GM19043 (cell line): ENCODE results near the gene CNTN2.

ENCODE experiments used
- ATAC-seq: cut with Tn5 transposase; IDR thresholded peaks from one replicate; pipeline ENCODE4 v1.9.1; 2021; ENCODE audit warnings: low read depth; ENCODE audit not compliant: unreplicated experiment

Gene CNTN2, protein sequence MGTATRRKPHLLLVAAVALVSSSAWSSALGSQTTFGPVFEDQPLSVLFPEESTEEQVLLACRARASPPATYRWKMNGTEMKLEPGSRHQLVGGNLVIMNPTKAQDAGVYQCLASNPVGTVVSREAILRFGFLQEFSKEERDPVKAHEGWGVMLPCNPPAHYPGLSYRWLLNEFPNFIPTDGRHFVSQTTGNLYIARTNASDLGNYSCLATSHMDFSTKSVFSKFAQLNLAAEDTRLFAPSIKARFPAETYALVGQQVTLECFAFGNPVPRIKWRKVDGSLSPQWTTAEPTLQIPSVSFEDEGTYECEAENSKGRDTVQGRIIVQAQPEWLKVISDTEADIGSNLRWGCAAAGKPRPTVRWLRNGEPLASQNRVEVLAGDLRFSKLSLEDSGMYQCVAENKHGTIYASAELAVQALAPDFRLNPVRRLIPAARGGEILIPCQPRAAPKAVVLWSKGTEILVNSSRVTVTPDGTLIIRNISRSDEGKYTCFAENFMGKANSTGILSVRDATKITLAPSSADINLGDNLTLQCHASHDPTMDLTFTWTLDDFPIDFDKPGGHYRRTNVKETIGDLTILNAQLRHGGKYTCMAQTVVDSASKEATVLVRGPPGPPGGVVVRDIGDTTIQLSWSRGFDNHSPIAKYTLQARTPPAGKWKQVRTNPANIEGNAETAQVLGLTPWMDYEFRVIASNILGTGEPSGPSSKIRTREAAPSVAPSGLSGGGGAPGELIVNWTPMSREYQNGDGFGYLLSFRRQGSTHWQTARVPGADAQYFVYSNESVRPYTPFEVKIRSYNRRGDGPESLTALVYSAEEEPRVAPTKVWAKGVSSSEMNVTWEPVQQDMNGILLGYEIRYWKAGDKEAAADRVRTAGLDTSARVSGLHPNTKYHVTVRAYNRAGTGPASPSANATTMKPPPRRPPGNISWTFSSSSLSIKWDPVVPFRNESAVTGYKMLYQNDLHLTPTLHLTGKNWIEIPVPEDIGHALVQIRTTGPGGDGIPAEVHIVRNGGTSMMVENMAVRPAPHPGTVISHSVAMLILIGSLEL

DNA sequence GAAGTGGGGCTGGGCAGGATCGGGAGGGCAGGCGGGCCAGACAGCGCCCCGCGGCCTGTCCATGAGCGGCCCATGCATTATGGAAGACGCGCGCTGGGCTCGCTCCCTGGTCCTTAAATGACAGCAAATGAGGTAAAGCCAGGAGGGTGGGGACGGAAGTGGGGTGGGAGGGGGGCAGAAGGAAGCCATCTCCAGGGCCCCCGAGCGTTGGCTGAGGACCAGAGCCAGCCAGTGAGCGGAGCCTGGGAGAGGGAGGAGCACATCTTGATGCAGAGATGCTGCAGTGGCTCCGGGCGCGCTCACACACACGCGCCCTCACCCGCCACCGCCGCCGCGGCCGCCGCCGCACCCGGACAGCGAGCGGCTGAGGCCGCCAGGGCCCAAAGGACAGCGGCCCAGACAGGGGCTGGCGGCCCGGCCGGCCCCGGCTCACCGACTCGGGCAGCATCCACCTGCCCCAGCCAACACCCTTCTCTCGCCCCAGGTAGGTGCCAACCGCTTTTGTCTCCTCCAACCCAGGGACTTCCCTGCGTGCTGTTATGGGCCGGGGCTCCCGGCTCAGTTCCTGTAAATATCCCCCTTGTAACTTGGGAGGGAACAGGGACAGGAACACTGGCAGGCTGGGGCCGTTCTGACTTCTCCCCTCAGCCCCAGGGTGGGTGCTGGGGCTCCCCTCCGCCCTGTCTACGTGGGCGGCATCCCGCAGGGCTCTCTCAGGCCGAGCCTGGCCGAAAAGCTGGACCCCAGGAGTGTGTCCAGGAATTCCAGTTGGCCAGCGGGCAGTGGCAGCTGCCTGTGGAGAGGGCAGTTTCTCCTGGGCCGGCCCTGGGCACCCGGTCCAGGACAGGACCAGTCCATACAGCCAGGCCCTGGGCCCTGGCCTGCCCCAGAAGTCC, at the start of gene CNTN2:
TSS of gene CNTN2 (plus strand) at position 302 of the 896 bp plus-strand sequence. CDS start 9,974 bp downstream, outside the sequence.
- no peak for ATAC-seq

DNA sequence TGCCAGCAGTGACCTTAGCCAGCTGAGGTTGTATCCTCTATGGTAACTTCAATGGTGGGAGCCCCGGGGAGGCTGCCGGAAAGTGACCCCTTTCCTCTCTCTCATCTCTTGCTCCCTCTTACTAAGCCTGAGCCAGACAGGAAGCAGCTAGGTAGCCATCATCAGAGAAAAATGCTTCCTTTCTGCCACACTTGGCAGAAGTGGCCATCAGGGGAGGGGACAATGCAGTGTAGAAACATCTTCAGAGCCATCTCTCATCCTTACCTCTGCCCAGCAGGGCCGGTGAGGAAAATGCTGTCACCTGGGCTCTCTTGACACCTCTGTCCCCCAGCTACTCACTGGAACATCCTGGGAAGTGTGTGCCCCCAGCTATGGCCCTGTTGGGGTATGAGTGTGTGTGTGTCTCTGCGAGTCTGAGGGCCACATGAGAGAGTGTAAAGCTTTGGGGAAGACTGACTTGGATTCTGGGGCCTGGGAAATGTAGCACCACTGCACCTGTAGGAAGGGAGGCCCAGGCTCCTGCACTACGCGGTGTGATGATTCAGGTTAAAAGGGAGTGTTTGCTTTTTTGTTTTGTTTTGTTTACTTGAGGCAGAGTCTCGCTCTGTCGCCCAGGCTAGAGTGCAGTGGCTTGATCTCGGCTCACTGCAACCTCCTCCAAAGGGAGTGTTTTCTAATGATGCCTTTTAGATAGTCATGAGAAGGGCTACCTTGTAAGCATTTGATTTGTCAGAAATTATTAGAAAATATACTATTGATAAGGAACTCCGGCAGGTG, 48.7 kb upstream of the CNTN2 start:
- ATAC-seq: no peak

DNA sequence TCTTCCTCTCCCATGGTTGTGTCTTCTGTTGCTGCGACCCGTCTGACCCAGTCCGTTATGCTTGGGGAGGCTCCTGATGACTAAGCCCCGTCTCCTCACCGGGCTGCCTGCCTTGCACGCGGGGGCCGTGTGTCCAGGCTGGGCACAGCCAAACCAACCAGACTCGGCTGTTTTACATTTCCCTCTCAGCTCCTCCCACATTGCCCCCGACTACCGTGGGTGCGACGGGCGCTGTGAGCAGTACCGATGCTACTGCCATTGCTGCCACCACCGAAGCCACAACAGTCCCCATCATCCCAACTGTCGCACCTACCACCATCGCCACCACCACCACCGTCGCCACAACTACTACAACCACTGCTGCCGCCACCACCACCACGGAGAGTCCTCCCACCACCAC, 46.0 kb upstream of the CNTN2 start:
- no peak for ATAC-seq

DNA sequence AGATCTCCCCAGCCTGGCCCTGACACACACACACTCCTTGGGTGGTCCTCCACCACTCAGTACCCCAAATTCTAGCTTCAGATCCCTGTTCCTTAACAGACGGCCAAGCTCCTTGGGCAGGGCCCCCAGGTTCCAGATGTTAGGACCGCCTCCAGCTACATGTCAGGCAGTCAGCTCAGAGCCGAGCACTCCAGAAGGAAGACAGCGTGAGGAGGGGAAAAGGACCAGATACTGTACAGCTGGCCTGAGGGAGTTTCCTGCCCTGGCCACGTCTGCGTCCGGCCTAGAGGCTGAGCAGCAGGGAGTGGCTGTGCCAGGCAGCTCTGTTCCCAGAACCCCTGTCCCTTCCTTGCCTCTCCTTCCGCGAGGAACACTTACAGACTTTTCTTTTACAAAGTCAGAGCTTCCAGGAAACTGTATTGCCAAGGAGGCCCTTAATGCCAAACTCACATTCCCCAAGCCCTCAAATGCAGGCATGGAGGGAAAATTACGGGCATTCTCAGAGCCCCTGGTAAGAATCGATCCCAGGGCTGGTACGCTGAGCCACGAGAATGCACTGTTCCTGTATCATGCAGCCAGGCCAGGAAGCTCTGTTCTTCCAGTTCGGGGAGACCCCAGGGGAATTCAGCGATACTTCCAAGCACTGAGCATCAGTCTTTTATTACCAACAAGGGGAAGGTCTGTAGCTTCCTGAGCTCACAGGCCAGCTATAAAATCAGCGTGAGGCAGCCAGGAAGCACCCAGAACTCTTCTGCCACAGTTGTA, 45.2 kb upstream of the CNTN2 start:
- no peak for ATAC-seq

DNA sequence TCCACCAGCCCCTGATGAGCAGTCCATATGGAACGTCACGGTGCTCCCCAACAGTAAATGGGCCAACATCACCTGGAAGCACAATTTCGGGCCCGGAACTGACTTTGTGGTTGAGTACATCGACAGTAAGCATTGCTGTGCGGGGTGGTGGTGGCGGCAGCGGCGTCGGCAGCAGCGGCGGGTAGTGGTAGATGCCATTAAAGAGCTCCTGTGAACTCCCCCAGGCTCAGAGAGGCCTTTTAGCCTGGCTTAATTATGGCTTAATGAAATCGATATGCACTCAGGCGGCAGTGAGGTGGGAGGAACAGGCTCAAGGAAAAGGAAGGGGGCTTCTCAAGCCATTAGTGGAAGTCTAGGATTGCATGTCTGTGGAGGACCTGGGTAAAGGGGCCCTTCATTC, 41.9 kb upstream of the CNTN2 start:
- no peak for ATAC-seq

DNA sequence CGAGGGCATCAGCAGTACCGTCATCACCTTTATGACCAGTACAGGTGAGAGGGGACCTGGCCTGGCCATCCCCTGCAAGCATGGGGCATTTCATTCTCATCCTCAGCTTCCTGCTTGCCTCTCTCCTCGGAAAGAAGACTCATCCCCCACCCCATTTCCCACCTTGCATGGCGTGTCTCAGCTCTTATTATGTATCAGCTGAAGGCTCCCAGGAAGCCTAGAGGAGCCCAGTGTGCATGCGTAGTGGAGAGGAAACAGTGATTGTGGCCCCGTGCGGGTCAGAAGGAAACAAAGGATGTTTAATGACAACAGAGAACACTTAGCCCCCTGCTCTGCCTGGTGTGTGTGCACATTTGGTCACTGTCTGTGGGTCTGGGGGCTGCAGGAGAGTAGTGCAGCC, 40.3 kb upstream of the CNTN2 start:
- no peak for ATAC-seq

DNA sequence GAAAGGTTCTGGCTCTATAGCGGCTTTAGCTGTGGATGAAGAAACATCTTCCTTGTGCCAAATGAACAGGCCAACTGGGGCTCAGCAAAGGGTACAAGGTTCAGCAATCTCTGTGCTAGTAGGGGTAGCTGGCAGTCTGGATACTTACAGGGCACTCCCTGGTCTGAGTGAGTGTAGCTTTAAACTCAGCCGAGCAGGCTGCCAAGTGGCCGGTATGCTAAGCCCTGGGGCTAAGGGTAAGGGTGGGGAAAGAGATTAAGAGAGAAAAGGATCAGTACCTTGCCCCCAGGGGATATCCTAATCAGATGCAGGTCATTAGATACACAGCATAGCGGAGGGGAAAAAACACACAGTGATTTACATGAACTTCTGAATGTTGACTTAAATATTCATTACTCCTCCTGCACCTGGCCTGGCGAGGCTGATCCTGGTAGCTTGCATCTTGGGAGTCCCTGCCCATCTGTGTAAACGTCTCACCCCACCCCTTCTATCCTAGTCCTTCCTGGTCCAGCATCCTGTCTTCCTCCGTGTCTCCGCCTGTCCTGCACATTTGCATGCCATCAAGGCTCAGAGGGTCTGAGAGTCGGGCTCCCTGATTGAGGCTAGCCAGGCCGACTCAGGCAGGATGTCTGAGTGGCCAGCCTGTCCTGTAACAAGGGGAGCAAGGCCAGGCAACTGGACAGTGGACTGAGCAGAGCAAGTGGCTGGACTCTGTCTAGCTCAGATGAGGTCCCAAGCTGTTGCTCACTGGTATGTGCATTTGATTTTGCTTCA, 39.5 kb upstream of the CNTN2 start:
- no peak for ATAC-seq

DNA sequence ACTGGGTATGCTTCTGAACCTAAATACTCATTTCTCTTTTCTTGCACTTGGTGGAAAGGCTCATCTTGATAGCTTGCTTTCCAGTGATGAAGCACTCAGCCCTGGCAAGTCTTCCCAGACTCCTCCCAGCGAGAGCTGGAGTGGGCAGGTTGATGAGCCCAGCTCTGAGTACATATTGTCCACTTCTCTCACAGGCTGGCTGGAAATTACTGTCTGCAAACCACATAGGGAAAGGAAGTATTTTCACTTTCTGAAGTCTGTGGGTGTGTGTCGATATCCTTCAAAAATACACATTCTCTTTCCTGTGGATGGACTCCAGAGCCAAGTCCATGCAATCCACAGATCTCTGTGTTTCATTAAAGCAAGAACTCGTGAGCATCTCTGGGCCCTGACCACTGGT, 38.7 kb upstream of the CNTN2 start:
- no peak for ATAC-seq

DNA sequence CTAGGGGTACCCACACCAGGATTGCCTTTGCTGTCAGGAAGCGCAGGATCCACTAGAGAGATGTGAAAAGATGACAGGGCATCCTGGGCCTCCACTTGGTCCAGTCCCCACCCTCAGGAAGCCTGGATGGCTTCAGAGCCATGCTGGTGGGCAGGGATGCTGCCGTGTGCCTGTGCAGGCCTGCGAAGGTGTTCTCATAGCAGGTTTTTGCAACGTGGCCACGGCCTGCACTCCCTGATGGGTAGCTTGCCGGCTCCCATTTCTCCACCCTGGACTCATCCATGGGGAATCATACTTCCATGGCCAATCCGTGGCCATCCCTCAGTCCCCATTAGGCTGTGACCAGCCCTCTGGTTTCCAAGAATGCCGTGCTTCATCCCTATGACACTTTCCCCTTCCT, 34.1 kb upstream of the CNTN2 start:
- no peak for ATAC-seq

DNA sequence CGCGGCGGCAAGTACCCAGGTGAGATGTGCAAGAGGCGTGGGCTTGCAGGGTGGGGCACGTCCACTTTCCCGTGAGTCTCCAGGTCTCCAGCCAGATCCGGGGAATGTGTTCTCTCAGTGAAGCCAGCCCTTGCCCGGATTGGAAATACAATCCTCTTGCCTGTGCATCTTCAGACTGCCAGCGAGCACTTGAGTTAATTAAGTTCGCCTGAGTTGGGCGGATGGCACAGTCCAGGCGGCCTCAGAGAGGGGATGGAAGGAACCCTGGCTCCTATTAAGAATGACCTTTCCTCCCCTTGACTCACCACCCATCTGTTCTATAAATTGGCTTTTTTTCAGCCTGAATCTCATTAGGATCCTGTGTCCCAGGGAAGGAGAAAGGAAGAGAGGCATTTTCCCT, 33.3 kb upstream of the CNTN2 start:
- ATAC-seq: no peak

DNA sequence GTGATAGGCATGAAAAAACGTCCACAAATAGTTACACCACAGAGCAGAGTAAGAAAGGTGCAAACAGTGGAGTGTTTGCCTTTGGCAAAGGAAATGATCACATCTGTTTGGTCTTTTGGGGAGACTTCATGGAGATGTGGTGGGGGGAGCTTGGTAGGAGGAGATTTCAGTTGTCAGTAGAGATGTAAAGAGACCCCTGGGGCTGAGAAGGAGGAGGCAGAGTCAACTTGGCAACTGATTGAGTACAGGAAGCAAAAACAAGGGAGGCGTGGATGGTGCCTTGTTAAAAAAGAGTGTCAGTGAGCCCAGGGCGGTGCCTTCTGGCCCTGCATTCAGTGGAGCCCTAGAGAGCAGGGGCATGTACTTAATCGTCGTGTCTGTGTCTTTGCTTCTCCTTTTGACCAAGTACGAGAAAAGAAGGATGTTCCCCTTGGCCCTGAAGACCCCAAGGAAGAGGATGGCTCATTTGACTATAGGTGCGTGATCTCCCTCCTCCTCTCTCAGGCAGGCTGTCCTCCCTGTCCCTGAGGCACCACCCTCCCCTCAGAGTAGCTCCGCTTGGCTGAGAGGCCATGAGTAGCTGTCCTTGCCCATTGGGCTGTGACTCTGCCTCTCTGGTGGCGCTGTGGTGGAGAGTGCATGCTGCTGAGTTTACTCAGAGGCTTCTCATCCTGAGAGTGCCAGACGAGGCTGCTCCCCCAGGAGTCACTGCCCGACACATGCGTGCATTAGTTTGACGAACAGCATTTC, 30.4 kb upstream of the CNTN2 start:
- ATAC-seq: no peak

DNA sequence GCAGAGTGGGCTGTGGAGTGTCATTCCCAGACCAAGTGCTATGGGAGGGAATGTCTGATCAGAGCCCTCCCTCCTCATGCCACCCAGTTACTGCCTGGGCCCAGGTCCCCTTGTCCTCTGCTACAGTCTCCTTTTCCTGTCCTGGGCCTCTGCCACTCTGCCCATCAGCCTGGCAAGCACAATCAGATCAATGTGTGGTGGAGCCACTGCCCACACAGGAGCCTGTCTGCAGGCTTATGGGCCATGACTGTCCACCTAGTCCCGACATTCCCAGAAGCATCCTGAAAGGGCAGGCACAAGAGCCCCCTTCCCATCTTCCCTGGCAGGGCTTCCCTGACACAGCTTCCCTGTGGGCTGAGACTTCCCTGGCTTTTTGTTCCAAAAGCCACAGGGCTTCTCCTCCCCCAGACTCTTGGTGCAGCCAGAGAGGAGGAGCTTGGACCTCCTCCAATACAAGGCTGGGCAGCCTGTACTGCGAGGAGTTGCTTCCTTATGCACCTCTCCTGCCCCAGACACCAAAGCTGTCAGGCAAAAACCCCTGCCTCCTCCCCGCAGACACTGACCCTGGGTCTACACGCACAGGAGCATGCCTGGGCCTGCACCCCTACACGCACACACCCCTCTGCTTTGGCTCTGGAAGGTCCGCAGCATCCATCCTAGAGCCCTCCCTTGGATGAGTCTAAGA, 29.2 kb upstream of the CNTN2 start:
- no peak for ATAC-seq

DNA sequence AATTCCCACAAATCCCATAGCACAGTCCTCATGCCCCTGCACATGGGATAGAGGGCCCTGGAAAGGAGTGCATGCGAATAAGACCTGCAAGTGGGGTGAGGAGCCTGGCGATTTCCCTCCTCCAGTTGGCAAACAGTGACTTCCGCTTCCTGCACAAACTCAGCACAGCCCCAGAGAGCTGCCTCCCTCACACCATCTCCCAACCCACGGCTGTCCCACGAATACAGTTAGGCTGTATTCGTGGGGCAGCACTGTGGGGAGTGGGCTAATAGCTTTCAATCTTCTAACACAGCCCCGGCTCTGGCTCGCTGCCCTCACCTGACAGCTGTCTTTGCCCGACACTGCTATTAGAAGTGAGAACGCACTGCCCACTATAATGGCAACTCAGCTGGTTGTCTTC, 28.2 kb upstream of the CNTN2 start:
- no peak for ATAC-seq

DNA sequence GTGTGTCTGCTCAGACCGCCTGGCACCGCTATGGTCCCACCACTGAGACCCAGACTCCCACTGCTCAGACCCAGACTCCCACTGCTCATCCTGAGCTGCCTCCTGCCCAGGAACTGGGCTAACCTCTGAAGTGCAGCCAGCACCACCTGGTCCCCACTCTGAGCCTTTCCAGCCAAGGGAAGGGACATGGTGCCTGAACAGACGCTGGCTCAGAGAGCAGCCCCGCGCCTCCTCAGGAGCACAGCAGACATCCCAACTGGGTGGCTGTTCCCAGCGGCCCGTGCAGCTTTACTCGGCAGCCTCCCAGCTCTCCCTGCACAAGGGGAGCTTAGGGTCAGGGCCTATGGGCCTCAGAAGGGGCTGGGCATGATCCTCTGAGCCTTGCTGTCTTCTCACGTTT, 27.8 kb upstream of the CNTN2 start:
- no peak for ATAC-seq

DNA sequence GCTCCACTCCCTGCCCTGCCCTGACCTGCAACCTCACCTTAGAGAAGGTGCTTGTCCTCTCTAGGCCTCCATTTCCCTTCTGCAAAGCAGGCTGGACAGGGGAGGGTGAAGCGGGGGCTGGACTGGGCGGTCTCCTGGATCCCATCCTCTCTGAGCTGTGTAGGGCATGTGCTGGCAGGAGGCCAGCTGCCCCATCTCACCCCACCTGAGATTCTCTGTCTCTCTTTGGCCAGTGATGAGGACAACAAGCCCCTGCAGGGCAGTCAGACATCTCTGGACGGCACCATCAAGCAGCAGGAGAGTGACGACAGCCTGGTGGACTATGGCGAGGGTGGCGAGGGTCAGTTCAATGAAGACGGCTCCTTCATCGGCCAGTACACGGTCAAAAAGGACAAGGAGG, 26.9 kb upstream of the CNTN2 start:
- ATAC-seq: no peak

DNA sequence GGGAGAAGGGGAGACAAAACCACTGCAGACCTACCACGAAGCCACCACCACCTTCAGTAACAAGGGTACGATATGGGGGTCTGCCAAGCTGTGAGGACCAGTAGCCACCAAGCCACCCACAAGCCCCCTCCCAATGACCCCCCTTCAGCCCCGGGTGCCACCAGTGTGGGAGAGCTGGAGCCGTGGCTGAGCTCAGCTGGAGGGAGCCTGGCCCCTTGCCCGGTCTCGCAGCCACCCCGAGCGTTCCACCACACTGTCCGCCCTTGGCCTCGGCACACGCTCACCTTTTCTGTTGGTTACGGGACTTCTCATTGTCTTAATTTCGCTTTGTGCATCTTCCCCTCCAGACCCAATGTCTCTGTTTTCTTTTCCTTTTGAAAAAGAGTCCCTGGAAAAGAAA, 26.4 kb upstream of the CNTN2 start:
- no peak for ATAC-seq

DNA sequence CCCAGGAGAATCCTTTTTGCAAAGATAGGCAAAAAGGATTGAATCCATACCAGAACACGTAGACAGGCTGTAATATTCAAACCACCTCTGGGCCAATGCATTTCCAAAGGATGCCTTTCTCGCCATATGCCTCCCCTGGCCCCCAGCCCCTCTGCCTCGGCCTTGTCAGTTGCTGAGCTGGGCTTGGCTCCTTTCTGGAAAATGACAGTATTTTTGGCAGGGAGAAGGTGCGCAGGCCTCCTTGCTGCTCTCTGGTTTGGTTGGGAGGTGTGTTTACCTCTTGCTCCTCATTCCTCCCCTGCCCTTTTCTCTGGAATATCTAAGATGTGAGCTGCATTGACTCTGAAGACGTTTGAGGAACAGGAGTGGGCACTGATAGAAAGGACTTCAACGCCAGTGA, 26.0 kb upstream of the CNTN2 start:
- ATAC-seq: no peak
